Epithelial cell of proximal tubule (primary cell): Measurements from ENCODE around the gene FAM240A. TPM values are rescaled to one million over a fixed set of nuclear protein-coding genes. Genes with fewer than 3 reads are reported as not detected.
A peak's percentile ranks its signal among the peaks of the same experiment; 100 is the strongest.

Source experiments
- DNase-seq: peaks from one replicate; pipeline ENCODE4 v3.0.0-alpha.2; 2011; ENCODE audit warnings: low read depth
- H3K4me3 ChIP-seq: 2 replicates; pipeline ENCODE4 v1.5.1; 2011; ENCODE audit warnings: low read depth, mild to moderate bottlenecking, low read length
- CTCF ChIP-seq: conservative IDR thresholded peaks from 2 replicates; pipeline ENCODE4 v1.5.1; 2012; ENCODE audit warnings: low read depth, mild to moderate bottlenecking, low read length
- total RNA-seq: library from RNA; depleted of rRNA; stranded (reverse); fragments of >200 nt; gene quantifications from 2 replicates; pipeline ENCODE4 v1.2.3, GENCODE V29; 2015

FAM240A gene
- total RNA-seq, 1 donor from 2014 or later = not detected

- TF ChIP-seq CTCF = no peak
- DNase-seq = peak; percentile 9
- no peak overlapping the region for H3K4me3 ChIP-seq
These were observed 50.6 kb downstream of the FAM240A start for GRCh38 chr3:46662771-46663551.

- H3K4me3 ChIP-seq = no peak overlapping the region
- TF ChIP-seq CTCF = peak; percentile 45
- no peak for DNase-seq
These were observed 51.3 kb downstream of the FAM240A start for GRCh38 chr3:46663591-46664135.

- H3K4me3 ChIP-seq = no peak overlapping the region
- no peak for TF ChIP-seq CTCF
- no peak for DNase-seq
These were observed 52.1 kb downstream of the FAM240A start for GRCh38 chr3:46664188-46664970.

GRCh38 chr3:46664971-46665762, 52.8 kb downstream of the FAM240A start:
- TF ChIP-seq CTCF = no peak
- no peak for DNase-seq
- H3K4me3 ChIP-seq = no peak overlapping the region

- DNase-seq = no peak
- no peak for TF ChIP-seq CTCF
- H3K4me3 ChIP-seq = no peak overlapping the region
These were observed 53.6 kb downstream of the FAM240A start for GRCh38 chr3:46665763-46666452.

GRCh38 chr3:46666453-46666845, 54.1 kb downstream of the FAM240A start:
- no peak for TF ChIP-seq CTCF
- no peak for DNase-seq
- H3K4me3 ChIP-seq = no peak overlapping the region
